ENCODE data around the gene IGFBP2.

IGFBP2 gene

GRCh38 chr2:216687646-216688045 lies 54.4 kb downstream of the IGFBP2 start:
- no peak for DNase-seq

- no peak for DNase-seq
Measured at GRCh38 chr2:216688731-216689340, 55.6 kb downstream of the IGFBP2 start.

- DNase-seq = no peak
Measured at GRCh38 chr2:216689397-216689796, 56.2 kb downstream of the IGFBP2 start.

GRCh38 chr2:216690456-216690852 lies 57.2 kb downstream of the IGFBP2 start:
- DNase-seq = no peak

GRCh38 chr2:216690853-216691741 lies 57.9 kb downstream of the IGFBP2 start:
- DNase-seq = peak; percentile 85

- peak; percentile 86 for DNase-seq
Measured at GRCh38 chr2:216692636-216693413, 59.6 kb downstream of the IGFBP2 start.

- DNase-seq = peak; percentile 50
Measured at GRCh38 chr2:216693414-216694080, 60.3 kb downstream of the IGFBP2 start.

GRCh38 chr2:216694082-216694825 lies 61.0 kb downstream of the IGFBP2 start:
- peak; percentile 53 for DNase-seq

- no peak for DNase-seq
Measured at GRCh38 chr2:216694826-216695217, 61.6 kb downstream of the IGFBP2 start.

GRCh38 chr2:216695401-216695821 lies 62.2 kb downstream of the IGFBP2 start, which contains the start of gene IGFBP5:
TSS of gene IGFBP5 (minus strand) at chr2:216695549. CDS start at chr2:216694775, 774 bp downstream.
- peak; percentile 87 for DNase-seq

GRCh38 chr2:216696321-216696720 lies 63.1 kb downstream of the IGFBP2 start:
- DNase-seq = no peak

- DNase-seq = peak; percentile 52
Measured at GRCh38 chr2:216696751-216697560, 63.7 kb downstream of the IGFBP2 start.

GRCh38 chr2:216698293-216698692 lies 65.1 kb downstream of the IGFBP2 start:
- DNase-seq = no peak

- DNase-seq = peak; percentile 92
Measured at GRCh38 chr2:216698895-216699294, 65.7 kb downstream of the IGFBP2 start.

- DNase-seq = peak; percentile 90
Measured at GRCh38 chr2:216700088-216700567, 66.9 kb downstream of the IGFBP2 start.

GRCh38 chr2:216700781-216701180 lies 67.6 kb downstream of the IGFBP2 start:
- DNase-seq = peak; percentile 71

- no peak for DNase-seq
Measured at GRCh38 chr2:216701544-216701943, 68.3 kb downstream of the IGFBP2 start.

GRCh38 chr2:216702756-216703155 lies 69.5 kb downstream of the IGFBP2 start:
- no peak for DNase-seq

- DNase-seq = no peak
Measured at GRCh38 chr2:216710551-216711301, 77.5 kb downstream of the IGFBP2 start.

- DNase-seq = no peak
Measured at GRCh38 chr2:216711348-216711747, 78.1 kb downstream of the IGFBP2 start.

Measured in NCI-H1092 treated with DMSO at 0.1 percent for 48 hours (cell line).